Measurements from ENCODE around the gene TMEM116. TPM values are rescaled to one million over a fixed set of nuclear protein-coding genes. Genes with fewer than 3 reads are reported as not detected.
A peak's percentile ranks its signal among the peaks of the same experiment; 100 is the strongest.
"Not testable (repeated sequence)": the region's sequence is repeated elsewhere in the genome, so short reads cannot be mapped to it uniquely, and the experiment has no call there.

Gene TMEM116
- total RNA-seq, 2 donors from 2014 or later: 4.6 to 8.0 TPM

- ATAC-seq (no peak), DNase-seq (no peak)
- H3K4me3 ChIP-seq: no peak overlapping the region
- H3K27ac ChIP-seq: no peak overlapping the region
- H3K9me3 ChIP-seq: no peaks in the 10 kb centered on the region
- intact Hi-C loops (cut with DNase I): no loop called here
- H3K27me3 ChIP-seq: no peaks in the 10 kb centered on the region
- WGBS, 2 donors: 89 to 91% methylated on average over 5 to 8 of the region's 8 CpGs
- H3K36me3 ChIP-seq (replicated peaks in 1 of 2; ENCODE audit: insufficient read depth in 1 of 2, low read depth in 2 of 2): no peaks in the 10 kb centered on the region
- peaks cover 33% of the 10 kb centered on the region for H3K4me1 ChIP-seq
- no peak for TF ChIP-seq POLR2A (IDR thresholded peaks at IDR 0.05)
- no peak for TF ChIP-seq CTCF (IDR thresholded peaks at IDR 0.05)
These were observed 2.3 kb downstream of the TMEM116 start for GRCh38 chr12:112010415-112011344.

- H3K27me3 ChIP-seq; intact Hi-C loops (cut with DNase I); H3K27ac ChIP-seq; ATAC-seq; DNase-seq; H3K4me3 ChIP-seq; H3K9me3 ChIP-seq; H3K36me3 ChIP-seq (replicated peaks in 1 of 2; ENCODE audit: insufficient read depth in 1 of 2, low read depth in 2 of 2): not testable (repeated sequence)
- WGBS, 2 donors: 80 to 84% methylated on average over 3 of the region's 3 CpGs
- H3K4me1 ChIP-seq: peaks cover 29% of the 10 kb centered on the region
These were observed 3.4 kb downstream of the TMEM116 start for GRCh38 chr12:112009596-112009995.

- TF ChIP-seq POLR2A (IDR thresholded peaks at IDR 0.05): no peak
- TF ChIP-seq CTCF (IDR thresholded peaks at IDR 0.05): no peak
- H3K27ac ChIP-seq: no peak overlapping the region
- ATAC-seq (no peak), DNase-seq (no peak)
- H3K4me1 ChIP-seq: peaks cover 23% of the 10 kb centered on the region
- WGBS, 2 donors: 58 to 60% methylated on average over 3 of the region's 3 CpGs
- no peaks in the 10 kb centered on the region for H3K27me3 ChIP-seq
- intact Hi-C loops (cut with DNase I): no loop called here
- no peaks in the 10 kb centered on the region for H3K9me3 ChIP-seq
- H3K36me3 ChIP-seq (replicated peaks in 1 of 2; ENCODE audit: insufficient read depth in 1 of 2, low read depth in 2 of 2): no peaks in the 10 kb centered on the region
- no peak overlapping the region for H3K4me3 ChIP-seq
These were observed 4.0 kb downstream of the TMEM116 start for GRCh38 chr12:112008918-112009317.

- H3K4me3 ChIP-seq: no peak overlapping the region
- no peaks in the 10 kb centered on the region for H3K9me3 ChIP-seq
- TF ChIP-seq POLR2A (IDR thresholded peaks at IDR 0.05) (no peak), CTCF (IDR thresholded peaks at IDR 0.05) (no peak)
- intact Hi-C loops (cut with DNase I): no loop called here
- no peaks in the 10 kb centered on the region for H3K27me3 ChIP-seq
- ATAC-seq (no peak), DNase-seq (no peak)
- H3K36me3 ChIP-seq (replicated peaks in 1 of 2; ENCODE audit: insufficient read depth in 1 of 2, low read depth in 2 of 2): no peaks in the 10 kb centered on the region
- WGBS, 2 donors: 85 to 96% methylated on average over 9 of the region's 9 CpGs
- H3K4me1 ChIP-seq: peaks cover 23% of the 10 kb centered on the region
- H3K27ac ChIP-seq: no peak overlapping the region
These were observed 5.0 kb downstream of the TMEM116 start for GRCh38 chr12:112007945-112008344.

- no peak overlapping the region for H3K27ac ChIP-seq
- no peaks in the 10 kb centered on the region for H3K9me3 ChIP-seq
- no peaks in the 10 kb centered on the region for H3K27me3 ChIP-seq
- no peaks in the 10 kb centered on the region for H3K36me3 ChIP-seq (replicated peaks in 1 of 2; ENCODE audit: insufficient read depth in 1 of 2, low read depth in 2 of 2)
- DNase-seq (peak in 3 of 4 donors; percentile 31 to 65 (median 46)), ATAC-seq (peak; percentile 71)
- intact Hi-C loops (cut with DNase I): no loop called here
- peaks cover 9% of the 10 kb centered on the region for H3K4me1 ChIP-seq
- no peak for TF ChIP-seq CTCF (IDR thresholded peaks at IDR 0.05)
- no peak for TF ChIP-seq POLR2A (IDR thresholded peaks at IDR 0.05)
- 46 to 61% methylated on average over 6 of the region's 6 CpGs for WGBS, 2 donors
- no peak overlapping the region for H3K4me3 ChIP-seq
These were observed 7.3 kb downstream of the TMEM116 start for GRCh38 chr12:112005419-112006395.
